HG03565 (cell line): ENCODE measurements around the gene RBFA.

ENCODE experiments used
- ATAC-seq: cut with Tn5 transposase; IDR thresholded peaks from one replicate; pipeline ENCODE4 v1.9.1; 2021; ENCODE audit warnings: mild to moderate bottlenecking, moderate library complexity; ENCODE audit not compliant: unreplicated experiment

RBFA gene

GRCh38 chr18:80070825-80071224 is 36.6 kb downstream of the RBFA start:
- no peak for ATAC-seq

GRCh38 chr18:80074183-80074582 is 39.9 kb downstream of the RBFA start:
- no peak for ATAC-seq

GRCh38 chr18:80074697-80075096 is 40.5 kb downstream of the RBFA start:
- ATAC-seq: no peak

GRCh38 chr18:80075940-80076339 is 41.7 kb downstream of the RBFA start:
- ATAC-seq: no peak

GRCh38 chr18:80076379-80076778 is 42.1 kb downstream of the RBFA start:
- ATAC-seq: no peak

GRCh38 chr18:80077873-80078272 is 43.6 kb downstream of the RBFA start:
- ATAC-seq: no peak
